Natural killer cell (primary cell): Measurements from ENCODE around the gene PTPN6. TPM values are rescaled to one million over a fixed set of nuclear protein-coding genes. Genes with fewer than 3 reads are reported as not detected.
A peak's percentile ranks its signal among the peaks of the same experiment; 100 is the strongest.
"Not testable (repeated sequence)": the region's sequence is repeated elsewhere in the genome, so short reads cannot be mapped to it uniquely, and the experiment has no call there.

Source experiments
- ATAC-seq, 3 donors: fragments of 150-1000 bp in 2 of 3; fragments of 200-7000 bp in 1 of 3; cut with Tn5 transposase; 1 replicate in 1 of 3; 2 replicates in 2 of 3; pipeline ENCODE4 v1.10.0; 2021; ENCODE audit warnings: mild to moderate bottlenecking in 2 of 3, moderate library complexity in 2 of 3
- DNase-seq, 2 donors: peaks; one replicate each; pipeline versions ENCODE4 v3.0.0 to v3.0.0-alpha.2; 2013 to 2021; ENCODE audit warnings: mixed read lengths in 1 of 2
- H3K27ac ChIP-seq: one replicate; pipeline ENCODE4 v1.5.1; 2013; ENCODE audit warnings: mild to moderate bottlenecking, low read length
- H3K27me3 ChIP-seq: one replicate; pipeline ENCODE4 v1.6.1; 2013; ENCODE audit warnings: low read length; ENCODE audit not compliant: control insufficient read depth, insufficient read depth
- H3K36me3 ChIP-seq: one replicate; pipeline ENCODE4 v1.6.1; 2013; ENCODE audit warnings: low read length; ENCODE audit not compliant: control insufficient read depth, insufficient read depth
- H3K4me1 ChIP-seq: one replicate; pipeline ENCODE4 v1.6.1; 2013; ENCODE audit warnings: low read length; ENCODE audit not compliant: control insufficient read depth, insufficient read depth
- H3K4me3 ChIP-seq: one replicate; pipeline ENCODE4 v1.5.1; 2013; ENCODE audit warnings: low read length
- H3K9me3 ChIP-seq: one replicate; pipeline ENCODE4 v1.6.1; 2013; ENCODE audit warnings: low read length; ENCODE audit not compliant: control insufficient read depth, insufficient read depth
- H3K27ac Mint-ChIP-seq, 2 donors: one replicate each; pipeline ENCODE4 v1.8.0; 2022; ENCODE audit warnings: mild to moderate bottlenecking in 2 of 2, mixed read lengths in 2 of 2, moderate library complexity in 1 of 2
- H3K27me3 Mint-ChIP-seq, 2 donors: one replicate each; pipeline ENCODE4 v1.8.0; 2022; ENCODE audit warnings: low read depth in 2 of 2, mixed read lengths in 2 of 2
- H3K36me3 Mint-ChIP-seq: one replicate; pipeline ENCODE4 v1.8.0; 2022; ENCODE audit warnings: mixed read lengths
- H3K4me1 Mint-ChIP-seq, 2 donors: one replicate each; pipeline ENCODE4 v1.8.0; 2022; ENCODE audit warnings: mixed read lengths in 2 of 2
- H3K4me3 Mint-ChIP-seq: one replicate; pipeline ENCODE4 v1.8.0; 2022; ENCODE audit warnings: mild to moderate bottlenecking, moderate library complexity, mixed read lengths
- H3K9me3 Mint-ChIP-seq, 2 donors: one replicate each; pipeline ENCODE4 v1.8.0; 2022; ENCODE audit warnings: mixed read lengths in 2 of 2
- WGBS: methylation state at CpG from one replicate; pipeline ENCODE4 v1.1.7; 2013; ENCODE audit warnings: missing lambda C conversion rate; ENCODE audit not compliant: insufficient coverage; 5-methylcytosine and 5-hydroxymethylcytosine counted together
- intact Hi-C: fragments of 100-400 bp; cut with micrococcal nuclease; formaldehyde crosslinking; loops from one replicate; pipeline ENCODE4 v1.14.2; 2022
- total RNA-seq, 4 donors: library from RNA; stranded (reverse); fragments of 120-200 nt in 1 of 4; gene quantifications; one replicate each; pipeline versions ENCODE4 v1.2.3 to v1.2.4, GENCODE V29; 2013 to 2022
- TF ChIP-seq, protein P1 (sequence below): fragments of 200-600 bp; IDR thresholded peaks from one replicate; pipeline ENCODE4 v1.8.0; 2022; ENCODE audit warnings: antibody characterized with exemption

Gene PTPN6
- total RNA-seq, 3 donors from 2014 or later (not counting 1 experiment from before 2014, with no cell fraction given), result 279 to 357 (median 312) TPM

DNA sequence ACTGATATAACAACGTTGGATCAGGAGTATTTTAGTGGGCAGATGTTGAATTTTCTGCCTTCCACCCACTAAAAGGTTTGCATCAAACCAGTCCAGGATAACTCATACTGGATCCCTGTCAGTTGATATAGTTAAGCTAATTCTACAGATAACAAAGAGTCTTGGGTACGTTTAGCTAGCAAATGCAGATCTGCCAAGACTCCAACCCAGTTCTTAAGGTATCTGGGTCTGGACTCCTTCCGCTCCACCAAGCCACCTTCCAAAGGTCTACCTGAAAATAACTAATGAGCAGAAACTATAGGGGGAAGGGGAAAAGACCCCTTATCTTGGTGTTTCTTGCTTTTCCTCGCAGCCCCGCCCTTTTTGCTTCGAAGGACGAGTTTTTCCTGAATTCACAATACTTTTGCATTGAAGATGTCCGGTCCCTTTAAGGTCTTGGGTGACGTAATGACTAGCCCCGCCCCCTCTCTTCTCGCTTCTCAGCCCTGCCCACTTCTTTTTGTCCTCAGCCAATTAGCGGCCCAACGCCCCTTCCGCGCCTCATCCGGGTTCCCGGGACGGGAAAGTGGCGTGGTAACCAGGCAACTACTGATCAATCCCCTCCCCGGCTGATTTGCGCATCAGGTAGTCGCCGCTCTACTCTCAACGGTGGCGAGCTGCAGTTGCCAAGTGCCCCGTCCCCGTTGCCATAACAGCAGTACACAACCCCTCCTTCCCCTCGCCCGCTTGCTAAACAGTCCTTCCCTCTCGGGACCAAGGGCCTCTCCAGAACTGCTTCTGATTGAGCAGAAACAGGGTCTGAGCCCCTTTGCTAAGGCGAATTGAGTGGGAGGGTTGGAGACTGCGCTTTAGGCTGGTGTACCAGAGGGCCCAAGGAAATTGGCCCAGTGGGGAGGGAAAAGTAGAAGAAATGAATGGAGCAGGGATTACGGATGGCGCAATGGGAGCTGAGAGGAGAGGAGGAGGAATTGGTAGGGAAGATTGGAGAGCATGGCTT, 46.6 kb upstream of the PTPN6 start, which contains the start of gene LRRC23:
LRRC23 (plus strand) TSS at position 543 of the 997 bp plus-strand sequence. CDS start 812 bp downstream, outside the sequence.
- ATAC-seq, result peak; percentile 96 to 98 (median 97)
- peak; percentile 94 to 99 for DNase-seq
- peak within 1 kb of the TSS; percentile 73 for H3K4me3 ChIP-seq
- no peaks in the 10 kb centered on the region for H3K36me3 Mint-ChIP-seq
- H3K36me3 ChIP-seq, result no peaks in the 10 kb centered on the region
- TF ChIP-seq, protein P1, sequence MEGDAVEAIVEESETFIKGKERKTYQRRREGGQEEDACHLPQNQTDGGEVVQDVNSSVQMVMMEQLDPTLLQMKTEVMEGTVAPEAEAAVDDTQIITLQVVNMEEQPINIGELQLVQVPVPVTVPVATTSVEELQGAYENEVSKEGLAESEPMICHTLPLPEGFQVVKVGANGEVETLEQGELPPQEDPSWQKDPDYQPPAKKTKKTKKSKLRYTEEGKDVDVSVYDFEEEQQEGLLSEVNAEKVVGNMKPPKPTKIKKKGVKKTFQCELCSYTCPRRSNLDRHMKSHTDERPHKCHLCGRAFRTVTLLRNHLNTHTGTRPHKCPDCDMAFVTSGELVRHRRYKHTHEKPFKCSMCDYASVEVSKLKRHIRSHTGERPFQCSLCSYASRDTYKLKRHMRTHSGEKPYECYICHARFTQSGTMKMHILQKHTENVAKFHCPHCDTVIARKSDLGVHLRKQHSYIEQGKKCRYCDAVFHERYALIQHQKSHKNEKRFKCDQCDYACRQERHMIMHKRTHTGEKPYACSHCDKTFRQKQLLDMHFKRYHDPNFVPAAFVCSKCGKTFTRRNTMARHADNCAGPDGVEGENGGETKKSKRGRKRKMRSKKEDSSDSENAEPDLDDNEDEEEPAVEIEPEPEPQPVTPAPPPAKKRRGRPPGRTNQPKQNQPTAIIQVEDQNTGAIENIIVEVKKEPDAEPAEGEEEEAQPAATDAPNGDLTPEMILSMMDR, result no peak
- H3K27me3 Mint-ChIP-seq, result no peaks in the 10 kb centered on the region
- H3K9me3 Mint-ChIP-seq, result no peaks in the 10 kb centered on the region
- H3K27ac ChIP-seq, result peak within 1 kb of the TSS; percentile 95
- H3K4me1 Mint-ChIP-seq, result no peaks in the 10 kb centered on the region
- intact Hi-C loops, result loop anchor here (1.0 kb wide), 2 partner anchors 13 to 31 kb away; partner anchors contain the start of gene SPSB2
- WGBS, result 4% methylated on average over 32 of the region's 34 CpGs
- no peaks in the 10 kb centered on the region for H3K9me3 ChIP-seq
- no peaks in the 10 kb centered on the region for H3K27me3 ChIP-seq
- H3K4me3 Mint-ChIP-seq, result no peak within 1 kb of the TSS
- peaks cover 14% of the 10 kb centered on the region for H3K4me1 ChIP-seq
- H3K27ac Mint-ChIP-seq, result no peak within 1 kb of the TSS

DNA sequence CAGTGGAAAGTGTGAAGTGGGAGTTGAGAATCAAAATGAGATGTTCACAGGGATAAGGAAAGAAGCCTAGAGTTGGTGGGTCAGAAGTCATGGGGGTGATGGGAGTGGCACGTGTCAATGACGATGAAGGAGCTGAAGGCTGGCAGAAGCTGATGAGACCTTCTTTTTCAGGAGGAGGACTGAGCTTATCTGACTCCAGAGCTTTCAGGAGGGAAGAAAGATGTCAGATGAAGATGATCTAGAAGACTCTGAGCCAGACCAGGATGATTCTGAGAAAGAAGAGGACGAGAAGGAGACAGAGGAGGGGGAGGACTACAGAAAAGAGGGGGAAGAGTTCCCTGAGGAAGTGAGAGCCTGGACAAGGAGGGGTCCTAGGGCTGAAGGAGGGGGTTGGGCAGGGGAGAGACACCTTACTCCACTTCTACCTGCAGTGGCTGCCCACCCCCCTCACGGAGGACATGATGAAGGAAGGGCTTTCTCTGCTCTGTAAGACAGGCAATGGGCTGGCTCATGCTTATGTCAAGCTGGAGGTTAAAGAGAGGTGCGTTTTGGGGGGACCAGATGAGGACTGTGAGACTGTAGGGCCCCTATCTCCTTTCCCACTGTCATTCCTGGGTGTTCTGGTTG, 45.6 kb upstream of the PTPN6 start:
- no peaks in the 10 kb centered on the region for H3K36me3 ChIP-seq
- TF ChIP-seq, protein P1, result no peak
- no peak overlapping the region for H3K4me3 Mint-ChIP-seq
- H3K9me3 ChIP-seq, result no peaks in the 10 kb centered on the region
- no peaks in the 10 kb centered on the region for H3K27me3 Mint-ChIP-seq
- no peak for ATAC-seq
- peaks cover 14% of the 10 kb centered on the region for H3K4me1 ChIP-seq
- H3K36me3 Mint-ChIP-seq, result no peaks in the 10 kb centered on the region
- intact Hi-C loops, result no loop called here
- H3K9me3 Mint-ChIP-seq, result no peaks in the 10 kb centered on the region
- H3K27ac Mint-ChIP-seq, result no peak overlapping the region
- no peaks in the 10 kb centered on the region for H3K27me3 ChIP-seq
- no peaks in the 10 kb centered on the region for H3K4me1 Mint-ChIP-seq
- no peak overlapping the region for H3K4me3 ChIP-seq
- DNase-seq, result no peak
- peak overlapping the region; percentile 95 for H3K27ac ChIP-seq
- 85% methylated on average over 5 of the region's 5 CpGs for WGBS

- H3K27ac Mint-ChIP-seq, H3K4me3 Mint-ChIP-seq, H3K36me3 ChIP-seq, DNase-seq, H3K4me1 Mint-ChIP-seq, H3K9me3 Mint-ChIP-seq, H3K27me3 ChIP-seq, H3K36me3 Mint-ChIP-seq, ATAC-seq, H3K9me3 ChIP-seq, H3K4me3 ChIP-seq, H3K27me3 Mint-ChIP-seq, intact Hi-C loops, H3K27ac ChIP-seq: not testable (repeated sequence)
- peaks cover 14% of the 10 kb centered on the region for H3K4me1 ChIP-seq
- WGBS, result 94% methylated on average over 11 of the region's 11 CpGs
Observed at GRCh38 chr12:6908141-6908540, 43.0 kb upstream of the PTPN6 start.
